Germinal center (tissue), 1 donor: Measurements from ENCODE around the gene PON3.
"Not testable (repeated sequence)": the region's sequence is repeated elsewhere in the genome, so short reads cannot be mapped to it uniquely, and the experiment has no call there.

ENCODE experiments used
- DNase-seq: peaks from one replicate; pipeline ENCODE4 v3.0.0; 2012; ENCODE audit warnings: mixed read lengths, low spot score

PON3 gene

GRCh38 chr7:95411666-95412065, 15.5 kb upstream of the PON3 start:
- DNase-seq, result no peak

DNA sequence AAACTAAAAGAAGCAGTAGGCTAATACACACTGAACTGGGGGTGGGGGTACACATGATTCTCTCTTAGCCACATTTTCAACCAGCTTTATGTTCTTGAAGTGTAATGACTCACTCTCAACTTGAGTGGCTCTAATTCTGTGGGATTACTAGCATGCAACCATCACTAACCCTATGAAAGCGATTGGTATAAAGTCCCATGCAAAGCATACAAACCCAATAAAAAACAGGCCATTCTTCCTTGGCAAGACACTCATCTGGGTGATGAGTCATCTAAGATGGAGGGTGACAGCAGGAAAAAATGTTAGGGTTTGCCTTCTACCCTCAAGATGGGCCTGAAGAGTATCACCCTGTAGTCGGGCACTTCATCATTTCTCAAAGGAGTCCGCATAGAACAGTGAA, 14.9 kb upstream of the PON3 start:
- no peak for DNase-seq

GRCh38 chr7:95407751-95408150, 11.6 kb upstream of the PON3 start:
- DNase-seq, result no peak

DNA sequence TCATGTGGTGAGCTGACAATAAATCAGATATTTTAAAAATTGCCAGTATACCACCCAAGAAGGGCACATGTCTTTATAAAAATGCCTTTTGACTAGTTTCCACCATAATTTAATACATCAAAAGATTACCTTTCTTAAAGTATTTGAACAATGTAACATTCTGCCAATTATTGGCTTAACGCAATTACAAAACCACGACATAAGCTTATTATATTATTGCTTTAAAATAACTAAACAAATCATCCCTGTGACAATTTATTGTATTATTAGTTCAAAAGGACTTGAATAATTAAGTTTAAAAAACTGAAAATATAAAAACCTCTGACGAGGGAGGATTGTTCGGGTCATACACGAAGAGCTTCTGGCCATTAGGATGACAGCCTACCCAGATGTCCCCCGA, 9.6 kb upstream of the PON3 start:
- DNase-seq, result no peak

- DNase-seq, result no peak
Observed at GRCh38 chr7:95405208-95405607, 9.0 kb upstream of the PON3 start.

DNA sequence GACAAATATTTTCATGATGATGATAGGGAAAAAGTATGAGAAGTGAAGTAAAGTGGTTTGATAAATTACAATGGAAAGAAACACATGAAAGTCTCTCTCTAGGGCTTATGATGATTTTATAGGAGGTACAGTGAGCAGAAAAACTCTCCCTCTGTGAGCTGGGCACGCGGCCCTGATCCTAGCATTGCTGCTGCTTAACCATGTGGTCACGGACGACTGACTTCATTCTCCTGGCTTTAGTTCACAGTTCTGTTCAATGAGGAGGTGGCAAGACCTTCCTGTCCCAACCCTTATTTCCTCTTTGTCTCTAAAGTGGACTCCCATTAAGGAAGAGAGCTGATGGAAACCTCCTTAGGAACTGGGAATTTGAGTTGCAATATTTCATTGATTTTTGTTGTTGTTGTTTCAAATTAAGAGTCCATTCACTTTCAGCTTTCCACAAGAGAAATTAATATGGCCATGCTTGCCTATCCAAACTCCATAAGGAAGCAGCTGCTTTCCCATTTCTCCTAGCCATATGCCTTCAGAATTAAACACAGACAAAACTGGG, 8.2 kb upstream of the PON3 start:
- DNase-seq, result no peak

DNA sequence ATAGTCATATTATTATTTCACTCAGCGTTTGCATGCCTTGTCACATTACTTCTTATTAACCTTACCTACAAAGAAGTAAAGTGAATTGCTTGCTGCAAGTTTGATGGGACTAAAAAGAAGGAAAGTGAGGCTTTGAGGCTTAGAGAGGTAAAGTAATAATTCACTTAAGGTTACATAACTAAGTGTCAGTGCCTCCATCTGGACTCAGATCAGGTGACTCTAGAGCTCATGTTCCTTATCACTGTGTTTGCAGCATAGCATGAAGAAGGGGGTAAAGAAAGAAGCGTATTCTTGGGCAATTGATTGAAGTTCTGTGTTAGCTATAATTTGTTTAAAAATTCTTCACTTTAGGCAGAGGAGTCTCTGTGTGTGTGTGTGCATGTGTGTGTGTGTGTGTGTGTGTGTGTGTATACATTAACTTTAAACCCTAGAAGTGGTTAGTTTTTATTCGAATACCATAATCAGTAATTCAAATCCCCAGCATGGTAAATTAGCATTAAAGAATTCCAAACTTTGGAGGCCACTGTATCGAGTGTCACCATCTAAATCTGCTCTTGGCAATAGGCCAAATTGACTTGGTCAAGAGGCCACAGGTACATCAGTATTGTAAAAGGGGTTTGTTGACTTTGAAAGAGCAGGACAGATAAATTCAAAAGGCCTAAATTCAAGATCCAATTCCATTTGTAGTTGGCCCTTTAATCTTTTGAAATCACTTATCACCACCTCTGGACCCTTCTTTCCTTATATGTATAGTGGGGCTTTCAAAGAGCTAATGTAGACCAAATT, 2.2 kb upstream of the PON3 start:
- DNase-seq, result no peak

GRCh38 chr7:95397381-95397780, 1.2 kb upstream of the PON3 start:
- DNase-seq, result no peak

- no peak for DNase-seq
Observed at GRCh38 chr7:95395755-95396135, 430 bp downstream of the PON3 start.

GRCh38 chr7:95394370-95394769, 1.8 kb downstream of the PON3 start:
- DNase-seq, result no peak

- DNase-seq, result no peak
Observed at GRCh38 chr7:95391761-95392160, 4.4 kb downstream of the PON3 start.

DNA sequence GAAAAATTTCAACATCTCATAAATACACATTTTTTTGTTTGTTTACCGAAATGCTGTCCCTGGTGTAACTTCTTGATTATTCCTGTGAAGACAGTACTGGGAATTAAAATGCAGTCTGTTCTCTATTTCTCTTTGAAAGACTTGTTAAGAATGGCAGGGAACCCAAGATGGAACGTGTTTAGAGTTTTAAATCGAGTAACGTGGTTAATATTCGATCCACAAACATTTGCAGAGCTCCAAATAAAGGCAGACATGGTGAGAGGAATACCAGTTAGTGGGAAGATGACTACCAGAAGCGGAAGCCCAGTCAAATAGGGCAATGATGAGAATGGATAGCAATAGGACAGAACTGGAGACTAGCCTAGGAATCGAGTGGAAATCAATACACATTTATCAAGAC, 6.7 kb downstream of the PON3 start:
- DNase-seq, result no peak

- not testable (repeated sequence) for DNase-seq
Observed at GRCh38 chr7:95379457-95379856, 16.7 kb downstream of the PON3 start.

DNA sequence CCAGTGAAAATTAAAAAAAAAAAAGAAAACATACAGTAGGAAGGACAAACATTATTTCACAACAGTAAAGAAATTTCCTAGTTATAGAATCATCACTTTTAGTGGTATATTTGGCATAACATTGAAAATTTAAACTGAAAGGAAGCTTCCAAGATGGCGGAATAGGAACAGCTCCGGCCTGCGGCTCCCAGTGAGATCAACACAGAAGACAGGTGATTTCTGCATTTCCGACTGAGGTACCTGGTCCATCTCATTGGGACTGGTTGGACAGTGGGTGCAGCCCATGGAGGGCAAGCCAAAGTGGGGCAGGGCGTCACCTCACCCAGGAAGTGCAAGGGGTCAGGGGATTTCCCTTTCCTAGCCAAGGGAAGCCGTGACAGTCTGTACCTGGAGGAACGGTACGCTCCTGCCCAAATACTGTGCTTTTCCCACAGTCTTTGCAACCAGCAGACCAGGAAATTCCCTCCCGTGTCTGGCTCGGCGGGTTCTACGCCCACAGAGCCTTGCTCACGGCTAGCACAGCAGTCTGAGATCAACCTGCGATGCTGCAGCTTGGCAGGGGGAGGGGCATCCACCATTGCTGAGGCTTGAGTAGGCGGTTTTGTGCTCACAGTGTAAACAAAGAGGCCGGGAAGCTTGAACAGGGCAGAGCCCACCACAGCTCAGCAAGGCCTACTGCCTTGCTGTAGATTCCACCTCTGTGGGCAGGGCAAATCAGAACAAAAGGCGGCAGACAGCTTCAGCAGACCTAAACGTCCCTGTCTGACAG, 19.4 kb downstream of the PON3 start:
- no peak for DNase-seq

DNA sequence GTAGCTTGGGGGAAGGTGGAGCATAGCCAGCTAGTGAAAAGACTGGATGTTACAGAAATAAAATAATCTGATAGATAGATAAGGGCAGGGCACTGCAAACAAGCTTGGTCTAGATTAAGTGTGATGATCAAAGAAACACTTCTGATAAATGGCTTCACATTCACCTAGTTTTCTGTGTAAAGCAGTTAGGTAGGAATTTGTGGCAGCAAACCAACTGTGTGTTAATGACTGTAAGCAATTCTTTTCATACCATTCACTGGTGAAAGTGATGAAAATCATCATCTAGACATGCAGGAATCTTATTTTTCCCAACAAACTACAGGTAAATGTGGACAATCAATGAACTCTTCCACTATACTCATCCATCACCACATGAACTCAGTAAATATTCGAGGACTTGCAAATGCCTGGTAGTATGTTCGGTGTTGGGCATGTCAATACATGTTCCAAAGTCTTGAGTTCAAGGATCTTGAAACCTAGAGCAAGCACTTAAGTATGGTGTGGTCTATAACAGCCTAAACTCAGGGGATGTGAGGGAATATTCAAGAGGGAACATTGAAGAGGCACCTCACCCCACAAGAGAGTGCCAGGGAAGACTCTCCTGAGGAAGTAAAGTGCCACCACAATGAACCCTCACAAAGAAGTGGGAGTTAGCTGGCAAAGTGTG, 20.5 kb downstream of the PON3 start:
- DNase-seq, result no peak

DNA sequence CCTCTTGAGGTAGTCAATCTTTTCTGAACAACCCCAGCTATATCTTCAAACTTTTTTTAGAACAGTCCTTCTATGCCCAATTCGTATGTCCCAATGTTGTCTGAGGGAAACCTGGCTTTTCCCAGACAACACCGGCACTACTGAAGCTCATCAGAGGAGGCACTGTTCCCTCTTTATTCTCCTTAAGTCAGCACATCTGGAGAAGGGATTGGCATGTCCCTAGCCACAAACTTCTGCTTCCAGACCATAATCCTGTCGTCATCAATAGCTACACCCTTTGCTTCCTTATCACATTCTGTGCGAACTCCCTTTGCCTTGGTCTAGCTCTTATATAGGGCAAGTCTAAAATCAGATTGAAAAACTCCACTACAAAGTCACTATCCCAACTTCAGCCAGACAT, 22.9 kb downstream of the PON3 start:
- no peak for DNase-seq

DNA sequence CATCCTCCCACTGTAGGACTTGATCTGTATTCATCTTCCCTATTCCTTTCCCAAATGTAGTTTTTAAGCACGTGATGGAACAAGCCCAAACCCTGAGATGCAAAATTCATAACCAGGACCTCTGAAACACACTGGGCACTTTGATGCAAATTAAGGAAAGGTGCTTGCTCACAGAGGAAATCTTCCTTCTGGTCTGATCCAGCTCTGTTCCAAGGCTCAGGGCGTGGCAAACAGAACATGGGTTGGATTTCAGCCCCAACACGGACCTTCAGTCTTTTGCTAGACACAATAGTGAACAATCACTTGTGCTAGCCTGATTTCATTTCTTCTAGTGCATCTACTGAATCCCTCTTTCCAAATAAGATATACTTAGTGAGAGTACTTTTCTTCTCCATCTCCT, 27.9 kb downstream of the PON3 start:
- DNase-seq, result no peak

DNA sequence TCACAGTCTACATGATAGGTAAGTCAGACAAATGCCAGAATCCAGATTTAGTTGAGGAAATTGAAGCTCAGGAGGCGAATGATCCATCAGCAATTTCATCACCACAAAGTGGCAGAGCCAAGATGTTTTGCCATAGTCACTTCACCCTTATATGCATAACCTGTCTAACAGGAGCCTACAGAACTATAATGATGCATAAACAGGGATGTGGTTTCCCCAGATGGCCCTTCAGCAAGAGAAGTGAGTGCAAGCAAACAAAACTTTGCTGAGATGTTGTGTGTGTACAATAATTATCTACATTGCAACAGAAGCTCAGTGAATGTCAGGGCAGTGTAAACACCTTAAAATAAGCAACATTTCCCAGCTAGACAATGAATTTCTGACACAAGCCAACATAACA, 28.6 kb downstream of the PON3 start:
- DNase-seq, result no peak

DNA sequence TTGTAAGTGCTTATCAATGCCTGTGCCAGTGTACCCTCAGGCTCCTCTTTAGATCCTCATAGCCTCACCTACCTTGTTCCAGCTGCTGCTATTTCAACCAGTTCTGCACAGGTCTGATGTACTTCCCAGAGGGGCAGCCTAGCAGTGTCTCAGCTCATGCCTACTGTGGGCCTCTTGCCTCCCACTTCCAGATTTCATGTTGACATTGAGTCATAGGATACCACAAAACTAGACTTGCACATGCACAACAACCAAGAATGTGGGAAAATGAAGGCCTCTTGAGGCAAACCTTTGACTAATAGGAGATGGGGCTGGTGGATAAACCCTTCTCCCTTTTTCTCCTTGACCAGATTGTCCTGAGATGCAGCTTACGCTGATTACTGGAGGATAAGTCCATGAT, 31.0 kb downstream of the PON3 start:
- DNase-seq, result no peak

DNA sequence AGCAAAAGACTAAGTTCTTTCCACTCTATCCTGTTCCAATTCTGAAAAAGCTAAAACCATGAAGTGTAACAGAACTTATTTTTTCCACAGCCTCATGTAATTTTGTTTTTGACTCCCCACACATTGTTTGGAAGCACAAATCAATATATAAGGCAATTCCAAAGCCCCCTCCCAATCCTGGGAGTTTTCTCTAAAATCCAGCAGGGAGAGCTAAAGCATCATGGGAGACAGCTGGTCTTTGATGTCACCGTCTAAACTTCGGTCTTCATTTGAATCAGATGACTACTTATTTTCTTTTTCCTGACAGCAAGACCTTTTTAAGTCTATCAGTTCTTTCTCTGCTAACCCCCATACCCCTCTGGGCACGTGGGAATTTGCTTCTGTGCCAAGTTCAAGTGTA, 38.6 kb downstream of the PON3 start:
- DNase-seq, result no peak

DNA sequence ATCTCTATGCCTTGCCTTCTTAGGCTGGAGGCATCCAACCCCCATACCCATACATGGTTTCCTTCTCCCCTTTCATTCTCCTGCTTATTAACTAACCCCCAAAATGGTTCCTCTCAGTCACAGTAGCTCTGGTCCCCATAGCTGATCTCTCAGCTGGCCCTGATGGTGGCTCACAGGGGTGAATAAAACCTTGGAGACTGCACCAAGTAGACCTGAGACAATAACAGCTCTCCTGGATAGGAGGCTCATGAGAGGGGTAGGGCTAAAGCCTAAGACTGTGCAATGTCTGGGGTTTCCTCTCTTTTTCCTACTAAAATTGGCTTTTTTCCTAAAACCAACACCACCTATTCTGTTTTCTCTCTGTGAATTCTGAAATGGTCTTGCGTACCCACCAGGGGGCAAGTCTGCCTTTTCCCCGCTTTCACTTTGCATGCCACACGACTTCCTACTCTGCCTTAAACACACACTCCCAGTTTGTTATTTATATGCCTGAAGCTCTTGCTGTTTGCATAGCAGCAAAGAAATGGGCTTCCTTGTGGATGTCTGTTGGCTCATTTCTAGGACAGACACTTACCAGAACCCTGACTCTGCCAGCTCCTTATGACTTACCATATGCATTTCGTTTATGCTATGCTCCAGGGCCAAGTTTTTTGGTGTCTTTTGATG, 53.4 kb downstream of the PON3 start:
- DNase-seq, result no peak

DNA sequence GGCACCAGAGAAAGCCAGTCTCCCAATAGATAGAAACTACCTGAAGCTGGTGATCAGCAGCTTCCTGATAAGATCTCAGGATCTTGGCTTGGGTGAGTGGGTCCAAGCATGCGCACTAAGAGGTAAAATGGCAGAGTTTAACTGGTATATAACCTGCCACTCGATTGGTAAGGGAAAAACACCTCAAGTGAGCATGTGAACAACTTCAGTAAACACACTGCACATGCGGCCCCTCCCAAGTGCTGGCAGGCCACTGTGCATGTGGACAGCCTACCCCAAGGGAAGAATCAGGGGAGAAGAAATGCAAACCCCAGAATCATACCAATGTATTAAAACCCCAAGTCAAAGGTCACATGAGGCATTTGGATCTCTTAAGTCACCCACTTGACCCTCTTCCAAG, 54.1 kb downstream of the PON3 start:
- DNase-seq, result no peak
